HEK293T (cell line): Measurements from ENCODE around the gene TUB.

Source experiments
- CTCF ChIA-PET: fragments of 350-600 bp; formaldehyde crosslinking; extraction: SDS; loops from one replicate; lab custom pipeline; 2021; ENCODE audit warnings: antibody characterized with exemption, inconsistent platforms; lab: Yijun Ruan, JAX
- POLR2A ChIA-PET: fragments of 350-600 bp; formaldehyde crosslinking; extraction: SDS; loops from one replicate; lab custom pipeline; 2020; ENCODE audit warnings: antibody characterized with exemption, inconsistent platforms; lab: Yijun Ruan, JAX
- DNase-seq: peaks from one replicate; pipeline ENCODE4 v3.0.0; 2012; ENCODE audit warnings: mixed read lengths; ENCODE audit errors: extremely low spot score
- ARNT ChIP-seq: fragments of 450-650 bp; IDR thresholded peaks from 2 replicates; pipeline ENCODE4 v1.6.1; 2017; ENCODE audit warnings: mild to moderate bottlenecking
- BHLHE40 ChIP-seq: fragments of 450-650 bp; IDR thresholded peaks from 2 replicates; pipeline ENCODE4 v1.6.1; 2016; ENCODE audit warnings: mild to moderate bottlenecking, moderate library complexity, borderline replicate concordance
- CTBP1 ChIP-seq: fragments of 450-650 bp; IDR thresholded peaks from 2 replicates; pipeline ENCODE4 v1.6.1; 2016; ENCODE audit warnings: borderline replicate concordance
- ELF4 ChIP-seq: fragments of 450-650 bp; IDR thresholded peaks from 2 replicates; pipeline ENCODE4 v1.6.1; 2017; ENCODE audit warnings: antibody characterized with exemption
- FOXA1 ChIP-seq: fragments of 450-650 bp; IDR thresholded peaks from 2 replicates; pipeline ENCODE4 v1.6.1; 2016; ENCODE audit warnings: mild to moderate bottlenecking
- FOXK2 ChIP-seq: fragments of 450-650 bp; IDR thresholded peaks from 2 replicates; pipeline ENCODE4 v1.6.1; 2016; ENCODE audit warnings: mild to moderate bottlenecking
- FOXM1 ChIP-seq: fragments of 450-650 bp; IDR thresholded peaks from 2 replicates; pipeline ENCODE4 v1.6.1; 2017; ENCODE audit warnings: mild to moderate bottlenecking, borderline replicate concordance
- HDGF ChIP-seq: fragments of 450-650 bp; IDR thresholded peaks from 2 replicates; pipeline ENCODE4 v1.6.1; 2017; ENCODE audit warnings: antibody characterized with exemption, borderline replicate concordance
- L3MBTL2 ChIP-seq: fragments of 450-650 bp; conservative IDR thresholded peaks from 2 replicates; pipeline ENCODE4 v1.6.1; 2016; ENCODE audit warnings: mild to moderate bottlenecking
- LEF1 ChIP-seq: fragments of 450-650 bp; IDR thresholded peaks from 2 replicates; pipeline ENCODE4 v1.6.1; 2017; ENCODE audit warnings: mild to moderate bottlenecking, borderline replicate concordance
- NFRKB ChIP-seq: fragments of 450-650 bp; IDR thresholded peaks from 2 replicates; pipeline ENCODE4 v1.6.1; 2016; ENCODE audit warnings: mild to moderate bottlenecking, moderate library complexity
- SP1 ChIP-seq: fragments of 450-650 bp; IDR thresholded peaks from 2 replicates; pipeline ENCODE4 v1.6.1; 2017
- SUZ12 ChIP-seq: fragments of 450-650 bp; IDR thresholded peaks from 2 replicates; pipeline ENCODE4 v1.6.1; 2016; ENCODE audit warnings: mild to moderate bottlenecking
- TARDBP ChIP-seq: fragments of 450-650 bp; IDR thresholded peaks from 2 replicates; pipeline ENCODE4 v1.6.1; 2016
- ZNF384 ChIP-seq: fragments of 450-650 bp; IDR thresholded peaks from 2 replicates; pipeline ENCODE4 v1.6.1; 2016
- TF ChIP-seq, protein P1 (sequence below): fragments of 450-650 bp; IDR thresholded peaks from 2 replicates; pipeline ENCODE4 v1.6.1; 2016

TUB gene

DNA sequence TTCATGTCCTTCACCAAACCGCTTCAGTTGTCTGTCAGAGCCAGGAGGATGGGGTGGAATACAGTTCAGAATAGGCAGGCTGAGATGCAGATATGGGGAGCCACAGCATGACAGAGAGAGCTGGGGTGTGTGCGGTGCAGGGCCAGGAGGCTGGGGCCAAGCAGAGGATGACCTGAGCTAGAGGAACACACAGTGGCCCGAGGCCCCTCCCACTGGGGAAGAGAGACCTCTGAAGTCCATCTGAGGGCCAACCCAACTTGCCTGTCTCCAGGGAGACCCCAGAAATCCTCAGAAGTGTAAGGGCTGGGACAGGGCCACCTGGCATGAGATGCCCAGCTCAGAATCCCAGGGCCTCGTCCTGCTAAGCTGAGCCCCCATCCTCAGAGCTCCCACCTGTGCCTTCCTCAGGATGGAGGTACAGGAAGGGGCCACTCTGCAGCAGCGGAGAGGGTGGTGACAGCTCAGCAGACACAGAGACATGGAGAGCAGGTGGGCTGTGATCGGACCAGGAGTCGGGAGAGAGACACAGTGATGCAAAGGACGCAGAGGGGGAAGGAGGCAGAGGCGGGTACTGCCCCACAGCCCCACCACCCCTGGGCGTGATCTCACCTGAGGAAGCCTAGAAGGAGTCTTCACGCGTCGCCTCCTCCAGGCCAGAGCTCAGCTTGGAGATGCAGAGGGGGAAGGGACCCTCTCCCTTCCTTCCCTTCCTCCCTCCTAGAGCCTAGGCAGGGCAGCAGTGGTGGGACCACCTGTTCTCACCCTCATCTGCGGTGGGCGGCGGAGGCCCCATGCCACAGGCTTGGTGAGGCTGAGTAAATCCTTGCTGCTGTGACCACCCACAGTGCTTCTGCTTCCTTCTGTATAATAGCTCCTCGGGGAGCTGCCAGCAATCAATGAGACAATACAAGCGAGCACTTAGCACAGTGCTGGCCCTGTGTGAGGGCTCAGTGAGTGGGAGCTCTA, 9.1 kb upstream of the TUB start:
- TF ChIP-seq TARDBP (no peak), FOXA1 (no peak), L3MBTL2 (no peak), LEF1 (no peak), NFRKB (no peak), FOXM1 (no peak), ZNF384 (no peak), SP1 (no peak), ARNT (no peak), BHLHE40 (no peak), FOXK2 (no peak)
- TF ChIP-seq, protein P1, sequence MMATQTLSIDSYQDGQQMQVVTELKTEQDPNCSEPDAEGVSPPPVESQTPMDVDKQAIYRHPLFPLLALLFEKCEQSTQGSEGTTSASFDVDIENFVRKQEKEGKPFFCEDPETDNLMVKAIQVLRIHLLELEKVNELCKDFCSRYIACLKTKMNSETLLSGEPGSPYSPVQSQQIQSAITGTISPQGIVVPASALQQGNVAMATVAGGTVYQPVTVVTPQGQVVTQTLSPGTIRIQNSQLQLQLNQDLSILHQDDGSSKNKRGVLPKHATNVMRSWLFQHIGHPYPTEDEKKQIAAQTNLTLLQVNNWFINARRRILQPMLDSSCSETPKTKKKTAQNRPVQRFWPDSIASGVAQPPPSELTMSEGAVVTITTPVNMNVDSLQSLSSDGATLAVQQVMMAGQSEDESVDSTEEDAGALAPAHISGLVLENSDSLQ, result no peak
- POLR2A ChIA-PET, result no interaction called here
- CTCF ChIA-PET, result interaction anchor here (1.2 kb wide), 2 partner anchors 39 to 61 kb away, joined by 3 to 4 read pairs; no protein-coding TSS in a partner anchor
- DNase-seq, result no peak

DNA sequence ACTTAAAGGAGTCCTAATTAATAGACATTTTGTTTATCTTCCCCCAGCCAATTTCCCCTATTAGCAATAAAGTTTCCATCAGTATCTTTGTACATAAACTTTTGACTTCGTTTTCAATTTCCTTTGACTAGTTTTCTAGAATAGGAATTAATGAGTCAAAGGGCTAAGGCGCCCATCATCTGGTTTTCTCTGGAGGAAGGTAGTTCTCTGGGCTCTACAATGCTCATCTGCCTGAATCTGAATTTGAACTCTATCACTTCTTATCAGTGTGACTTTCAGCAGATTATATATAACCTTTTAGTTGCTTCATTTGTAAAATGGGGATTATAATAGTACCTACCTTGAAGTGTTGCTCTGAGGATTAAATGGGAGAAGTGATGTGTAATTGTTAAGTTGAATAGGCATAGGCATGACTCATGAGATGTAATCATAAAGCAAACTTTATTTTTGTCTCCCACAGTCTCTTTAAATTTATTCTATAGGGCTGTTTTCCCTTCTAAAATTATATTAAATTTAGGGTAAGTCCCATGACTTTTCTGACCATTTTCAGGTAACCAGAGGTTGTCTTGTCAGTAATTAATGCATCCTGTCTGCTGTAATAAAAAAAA, 5.8 kb upstream of the TUB start:
- TF ChIP-seq SUZ12 (no peak), FOXK2 (no peak), TARDBP (no peak), CTBP1 (no peak), L3MBTL2 (no peak), HDGF (no peak), FOXM1 (no peak), ARNT (no peak), NFRKB (no peak), ELF4 (no peak), ZNF384 (no peak), FOXA1 (no peak), BHLHE40 (no peak)
- TF ChIP-seq, protein P1, result no peak
- CTCF ChIA-PET, result no interaction called here
- POLR2A ChIA-PET, result no interaction called here
- no peak for DNase-seq

DNA sequence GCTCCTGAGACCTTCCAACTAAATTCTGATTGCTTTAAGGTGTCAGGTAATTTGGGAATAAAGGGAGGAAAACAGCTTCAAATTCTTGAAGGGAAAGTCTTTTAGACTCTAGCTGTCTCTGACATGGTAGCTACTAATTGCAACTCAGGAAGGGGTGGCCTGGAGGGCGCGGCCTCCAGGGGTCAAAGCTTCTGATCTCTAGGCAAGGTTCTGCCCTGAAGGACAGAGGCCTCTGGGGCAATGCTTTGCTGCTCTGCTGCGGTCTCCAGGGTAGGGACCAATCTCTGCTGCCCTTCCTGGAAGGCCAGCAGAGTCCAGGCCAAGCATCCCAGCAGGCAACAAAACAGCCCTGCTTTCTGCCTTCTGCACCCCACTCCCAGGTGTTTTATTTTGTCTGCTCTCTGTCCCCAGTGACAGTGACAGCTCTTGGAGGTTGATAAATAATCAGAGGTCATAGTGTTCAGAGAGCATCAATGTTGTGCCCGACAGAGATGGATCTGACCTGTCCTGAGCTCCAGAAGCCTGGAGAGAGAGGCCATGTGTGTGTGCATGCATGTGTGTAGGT, 1.8 kb upstream of the TUB start:
- CTCF ChIA-PET, result interaction anchor here (0.6 kb wide), 1 partner anchor 24 kb away, joined by 3 read pairs; no protein-coding TSS in a partner anchor
- POLR2A ChIA-PET, result no interaction called here
- TF ChIP-seq NFRKB (no peak), ARNT (no peak), TARDBP (no peak), FOXK2 (no peak)
- TF ChIP-seq, protein P1, result no peak
- DNase-seq, result no peak

DNA sequence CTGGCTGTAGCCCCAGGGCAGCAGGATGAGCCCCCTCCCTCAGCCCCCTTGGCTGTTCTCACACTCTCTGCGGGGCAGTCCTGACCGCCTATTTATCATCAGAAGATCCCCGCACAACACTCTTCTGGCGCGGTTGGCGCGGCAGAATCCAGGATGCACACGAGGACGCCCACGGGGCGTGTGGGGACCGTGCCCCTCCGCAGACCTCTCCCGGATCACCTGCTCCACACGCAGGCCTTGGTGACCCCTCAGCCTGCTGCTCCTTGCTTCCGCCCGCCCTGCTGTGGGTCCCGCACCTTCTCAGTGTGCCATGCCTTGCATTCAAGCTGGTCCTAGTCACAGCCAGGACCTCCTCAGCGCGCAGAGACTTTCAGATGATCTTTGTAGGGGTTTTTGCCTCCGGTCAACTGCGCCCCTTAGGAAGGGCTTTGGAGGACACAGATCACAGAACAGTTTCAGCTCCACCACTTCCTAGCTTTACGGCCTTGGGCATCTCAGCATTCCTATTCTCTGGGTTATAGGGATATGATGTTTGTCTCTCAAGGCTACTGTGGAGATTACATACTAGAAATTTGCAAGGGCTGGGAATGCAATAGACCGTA, 841 bp upstream of the TUB start:
- no peak for DNase-seq
- TF ChIP-seq, protein P1, result no peak
- no peak for TF ChIP-seq ELF4
- TF ChIP-seq FOXK2, result no peak
- no peak for TF ChIP-seq L3MBTL2
- TF ChIP-seq HDGF, result no peak
- no peak for TF ChIP-seq SUZ12
- no peak for TF ChIP-seq SP1
- no peak for TF ChIP-seq BHLHE40
- no peak for TF ChIP-seq ARNT
- no peak for TF ChIP-seq LEF1
- no peak for TF ChIP-seq FOXM1
- POLR2A ChIA-PET, result interaction anchor here (1.7 kb wide), 1 partner anchor 47 kb away, joined by 4 read pairs; no protein-coding TSS in a partner anchor
- CTCF ChIA-PET, result interaction anchor here (1.0 kb wide), 1 partner anchor 72 kb away, joined by 3 read pairs; no protein-coding TSS in a partner anchor
